ENCODE results near the gene HS6ST3. TPM values are rescaled to one million over a fixed set of nuclear protein-coding genes. Genes with fewer than 3 reads are reported as not detected.

HS6ST3 gene
- total and polyA plus RNA-seq, 7 donors = under 0.01 to 0.71 (median 0.33) TPM; not detected in 2

GRCh38 chr13:96686286-96686685 lies 596.4 kb downstream of the HS6ST3 start:
- no peaks in the 10 kb centered on the region for H3K27me3 ChIP-seq
- DNase-seq = no peak
- H3K4me3 ChIP-seq = no peak overlapping the region
- TF ChIP-seq POLR2A (IDR thresholded peaks at IDR 0.05) = no peak
- TF ChIP-seq CTCF (IDR thresholded peaks at IDR 0.05) = no peak
- TF ChIP-seq EP300 (IDR thresholded peaks at IDR 0.05) = no peak
- TF ChIP-seq POLR2AphosphoS5 (IDR thresholded peaks at IDR 0.05) = no peak
- 6 to 28% methylated on average over 2 of the region's 2 CpGs for WGBS, 2 donors
- H3K27ac ChIP-seq = no peak overlapping the region
- H3K36me3 ChIP-seq = no peaks in the 10 kb centered on the region
- intact Hi-C loops (cut with DNase I) = no loop called here
- no peaks in the 10 kb centered on the region for H3K9me3 ChIP-seq
- no peaks in the 10 kb centered on the region for H3K4me1 ChIP-seq

GRCh38 chr13:96687191-96687590 lies 597.3 kb downstream of the HS6ST3 start:
- H3K36me3 ChIP-seq = no peaks in the 10 kb centered on the region
- no peak overlapping the region for H3K27ac ChIP-seq
- no peaks in the 10 kb centered on the region for H3K27me3 ChIP-seq
- 87 to 92% methylated on average over 3 of the region's 3 CpGs for WGBS, 2 donors
- no peak for DNase-seq
- no peak for TF ChIP-seq POLR2AphosphoS5 (IDR thresholded peaks at IDR 0.05)
- TF ChIP-seq CTCF (IDR thresholded peaks at IDR 0.05) = no peak
- no peak for TF ChIP-seq POLR2A (IDR thresholded peaks at IDR 0.05)
- no peak for TF ChIP-seq EP300 (IDR thresholded peaks at IDR 0.05)
- intact Hi-C loops (cut with DNase I) = no loop called here
- H3K4me3 ChIP-seq = no peak overlapping the region
- H3K4me1 ChIP-seq = no peaks in the 10 kb centered on the region
- H3K9me3 ChIP-seq = no peaks in the 10 kb centered on the region

GRCh38 chr13:96690998-96691397 lies 601.1 kb downstream of the HS6ST3 start:
- TF ChIP-seq POLR2AphosphoS5 (IDR thresholded peaks at IDR 0.05) = no peak
- no peak for DNase-seq
- Histone ChIP-seq H3K9me3 (no peaks in the 10 kb centered on the region), H3K27me3 (no peaks in the 10 kb centered on the region), H3K4me1 (no peaks in the 10 kb centered on the region), H3K4me3 (no peak overlapping the region), H3K36me3 (no peaks in the 10 kb centered on the region), H3K27ac (no peak overlapping the region)
- intact Hi-C loops (cut with DNase I) = no loop called here

- no peak for DNase-seq
- no peaks in the 10 kb centered on the region for H3K4me1 ChIP-seq
- H3K27me3 ChIP-seq = no peaks in the 10 kb centered on the region
- 91 to 93% methylated on average over 6 of the region's 6 CpGs for WGBS, 2 donors
- H3K27ac ChIP-seq = no peak overlapping the region
- TF ChIP-seq POLR2AphosphoS5 (IDR thresholded peaks at IDR 0.05) (no peak), POLR2A (IDR thresholded peaks at IDR 0.05) (no peak), CTCF (IDR thresholded peaks at IDR 0.05) (no peak), EP300 (IDR thresholded peaks at IDR 0.05) (no peak)
- no peaks in the 10 kb centered on the region for H3K36me3 ChIP-seq
- H3K9me3 ChIP-seq = no peaks in the 10 kb centered on the region
- no peak overlapping the region for H3K4me3 ChIP-seq
- intact Hi-C loops (cut with DNase I) = no loop called here
Observed at GRCh38 chr13:96696389-96696900, 606.5 kb downstream of the HS6ST3 start.

- TF ChIP-seq POLR2A (IDR thresholded peaks at IDR 0.05) (no peak), CTCF (IDR thresholded peaks at IDR 0.05) (no peak), EP300 (IDR thresholded peaks at IDR 0.05) (no peak), POLR2AphosphoS5 (IDR thresholded peaks at IDR 0.05) (no peak)
- Histone ChIP-seq H3K4me1 (no peaks in the 10 kb centered on the region), H3K36me3 (no peaks in the 10 kb centered on the region), H3K9me3 (peaks cover 0 to 4% (median 0%) of the 10 kb centered on the region in 4 donors), H3K27ac (no peak overlapping the region), H3K27me3 (no peaks in the 10 kb centered on the region), H3K4me3 (no peak overlapping the region)
- 79 to 88% methylated on average over 2 of the region's 2 CpGs for WGBS, 2 donors
- intact Hi-C loops (cut with DNase I) = no loop called here
- no peak for DNase-seq
Observed at GRCh38 chr13:96700657-96701056, 610.8 kb downstream of the HS6ST3 start.

All from sigmoid colon (tissue), 7 donors.